DMS53 treated with DMSO at 0.1 percent for 48 hours (cell line): ENCODE measurements around the gene TP53BP1.
A peak's percentile ranks its signal among the peaks of the same experiment; 100 is the strongest.

Source experiments
- DNase-seq: peaks from one replicate; lab custom pipeline; 2025; ENCODE audit not compliant: unreplicated experiment; lab: John Stamatoyannopoulos, UW

TP53BP1 gene

GRCh38 chr15:43518197-43518761 is 25.3 kb upstream of the TP53BP1 start:
- no peak for DNase-seq

GRCh38 chr15:43517354-43518196 is 24.6 kb upstream of the TP53BP1 start, which contains the start of gene MAP1A:
TSS of gene MAP1A (plus strand) at chr15:43517608. CDS start at chr15:43521474, 3,866 bp downstream.
- no peak for DNase-seq

GRCh38 chr15:43516801-43517353 is 23.9 kb upstream of the TP53BP1 start:
- DNase-seq: no peak

- no peak for DNase-seq
Measured at GRCh38 chr15:43516185-43516584, 23.2 kb upstream of the TP53BP1 start.

- DNase-seq: no peak
Measured at GRCh38 chr15:43515741-43516140, 22.8 kb upstream of the TP53BP1 start.

GRCh38 chr15:43514241-43515057 is 21.5 kb upstream of the TP53BP1 start:
- DNase-seq: no peak

DNA sequence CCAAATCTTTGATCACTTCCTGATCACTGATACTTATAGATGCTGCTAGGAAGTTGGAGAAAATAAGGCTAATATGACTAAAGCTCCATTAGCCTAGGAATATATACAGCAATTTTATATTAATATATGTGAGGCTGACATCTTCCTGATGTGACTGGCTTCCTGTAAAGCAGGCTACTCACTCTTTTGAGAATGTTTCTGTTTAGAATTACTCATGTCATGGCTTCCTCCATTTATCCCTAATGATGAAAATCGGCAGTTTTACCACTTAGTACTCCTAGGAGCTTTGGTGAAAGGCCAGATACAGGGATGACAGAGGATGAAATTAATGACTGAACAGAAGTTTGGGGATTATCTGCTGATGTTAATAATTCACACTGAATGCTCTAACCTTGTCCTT is 20.6 kb upstream of the TP53BP1 start:
- DNase-seq: no peak

DNA sequence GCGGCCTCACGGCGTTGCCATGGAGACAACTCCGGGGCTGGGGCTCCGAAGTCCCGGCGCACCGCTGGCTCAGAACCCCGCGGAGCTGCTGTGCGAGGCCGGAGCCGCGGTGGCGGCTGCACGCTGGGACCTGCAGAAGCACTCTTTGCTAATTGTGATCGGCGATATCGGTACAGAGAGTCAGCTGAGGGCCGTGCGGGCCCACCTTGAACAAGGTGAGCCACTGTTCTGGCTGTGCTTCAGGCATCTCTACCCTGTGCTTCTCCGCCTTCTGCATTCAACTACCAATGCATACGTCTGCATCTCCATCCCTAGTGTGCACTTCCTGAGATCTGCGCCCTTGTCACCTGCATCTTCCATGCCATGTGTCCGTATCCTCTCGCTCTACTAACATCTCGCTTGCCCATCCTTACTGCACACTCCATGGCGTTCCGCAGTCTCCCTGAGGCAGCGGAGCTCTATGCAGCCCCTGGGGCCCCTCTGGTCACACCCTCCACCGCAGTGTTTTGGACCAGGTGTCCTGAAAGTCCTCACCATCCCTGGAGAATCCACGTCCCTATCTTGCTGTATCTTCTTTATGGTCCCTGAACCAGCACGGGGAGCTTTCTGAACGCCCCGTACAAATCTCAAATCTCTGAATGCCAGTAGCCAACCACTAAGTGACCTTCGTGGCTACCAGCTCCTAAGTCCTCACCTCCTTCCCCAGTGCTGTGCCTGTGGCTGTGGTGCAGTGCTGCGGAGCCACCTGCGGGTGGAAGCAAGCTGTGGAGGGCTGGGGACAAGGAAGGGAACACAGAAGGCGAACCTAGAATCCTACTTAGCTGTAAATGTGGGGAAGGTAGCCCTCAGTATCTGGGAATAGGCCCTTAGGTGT is 18.3 kb upstream of the TP53BP1 start:
- DNase-seq: peak; percentile 59

- peak; percentile 95 for DNase-seq
Measured at GRCh38 chr15:43510200-43511011, 17.4 kb upstream of the TP53BP1 start.

DNA sequence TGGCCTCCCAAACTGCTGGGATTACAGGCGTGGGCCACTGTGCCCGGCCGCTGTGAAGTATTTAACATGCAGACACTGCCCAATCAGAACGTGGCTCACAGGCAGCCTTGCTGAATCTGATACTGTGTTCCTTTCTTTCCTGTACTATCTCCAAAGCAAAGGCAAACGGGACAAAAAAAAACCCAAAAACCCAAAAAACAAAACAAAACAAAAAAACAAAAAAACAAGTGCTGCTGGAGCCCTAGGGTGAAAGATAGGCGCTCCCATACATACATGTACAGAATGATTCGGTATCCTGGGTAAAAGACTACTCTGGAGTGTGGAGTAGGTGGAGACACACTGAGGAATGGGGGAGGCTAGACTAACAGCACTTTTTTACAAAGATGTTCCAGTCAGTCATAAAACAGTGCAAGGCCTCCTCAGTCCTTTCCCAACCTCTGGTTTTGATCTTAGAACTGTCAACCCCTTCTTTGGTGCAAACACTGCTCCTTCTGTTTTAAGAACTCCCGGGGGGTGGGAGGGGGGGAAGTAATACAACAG is 16.8 kb upstream of the TP53BP1 start:
- DNase-seq: no peak

- no peak for DNase-seq
Measured at GRCh38 chr15:43508991-43509659, 16.2 kb upstream of the TP53BP1 start.

DNA sequence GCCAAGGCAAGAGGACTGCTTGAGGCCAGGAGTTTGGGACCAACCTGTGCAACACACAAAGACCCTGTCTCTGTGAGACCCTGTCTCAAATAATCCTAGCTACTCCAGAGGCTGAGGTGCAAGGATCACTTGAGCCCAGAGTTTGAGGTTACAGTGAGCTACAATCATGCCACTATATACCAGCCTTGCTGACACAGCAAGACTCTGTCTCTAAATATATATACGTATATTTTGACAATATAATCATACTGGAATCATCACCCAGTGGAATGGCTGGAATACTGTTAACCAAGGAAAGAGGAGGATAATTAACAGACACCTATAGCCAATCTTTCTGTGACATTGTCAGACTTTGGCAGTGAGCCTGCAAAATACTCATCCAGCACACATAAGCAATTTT is 15.5 kb upstream of the TP53BP1 start:
- DNase-seq: no peak

DNA sequence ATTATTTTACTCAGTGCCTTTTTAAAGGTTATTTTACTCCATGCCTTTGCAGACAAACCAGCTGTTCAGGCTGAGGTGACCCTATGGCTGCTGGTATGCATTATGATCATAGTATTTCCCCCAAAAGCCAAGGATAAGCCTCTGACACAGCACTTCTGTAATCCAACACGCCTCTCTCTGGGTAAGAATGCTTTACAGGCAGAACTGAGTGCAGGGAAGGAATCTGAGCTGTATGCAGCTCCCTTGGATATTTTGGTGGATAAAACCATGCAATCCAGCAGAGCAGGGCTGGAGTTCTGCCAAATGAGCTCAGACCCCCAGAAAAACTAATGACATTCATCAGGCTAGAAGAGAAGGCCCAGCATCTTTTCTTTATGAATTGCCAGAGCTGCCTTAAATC is 12.8 kb upstream of the TP53BP1 start:
- no peak for DNase-seq

DNA sequence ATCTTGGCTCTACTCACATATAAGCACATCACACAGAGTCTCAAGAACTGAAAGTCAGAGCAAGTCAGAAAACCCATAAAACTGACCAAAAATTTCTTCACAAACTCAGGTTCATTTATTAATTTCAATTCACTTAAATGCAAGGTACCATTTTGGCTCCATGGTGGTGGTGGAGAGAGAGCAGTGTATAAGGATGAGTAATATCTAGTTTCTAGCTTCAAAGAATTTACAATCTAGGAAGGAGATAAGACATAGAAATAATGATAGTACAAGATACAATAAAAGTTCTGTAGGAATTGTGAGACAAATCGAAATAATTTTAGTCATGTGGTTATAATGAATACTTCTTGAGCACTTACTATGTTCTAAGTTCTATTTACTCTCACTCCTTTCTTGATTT is 6.7 kb upstream of the TP53BP1 start:
- DNase-seq: no peak

DNA sequence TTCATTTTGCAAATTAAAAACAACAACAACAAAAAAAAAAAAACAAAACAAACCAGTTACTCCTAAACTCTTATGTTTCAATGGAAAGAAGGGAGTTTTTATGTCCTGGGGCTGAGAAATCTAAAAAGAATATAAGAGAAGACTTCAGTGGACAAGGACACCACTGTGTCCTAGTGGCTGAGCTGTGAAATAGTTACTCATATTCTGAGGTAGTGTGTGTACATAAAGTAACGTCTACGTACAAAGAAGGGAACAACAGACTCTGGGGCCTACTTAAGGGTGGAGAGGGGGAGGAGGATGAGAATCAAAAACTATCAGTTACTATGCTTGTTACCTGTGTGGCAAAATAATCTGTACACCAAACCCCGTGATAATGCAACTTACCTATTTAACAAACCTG is 6.0 kb upstream of the TP53BP1 start:
- DNase-seq: no peak

GRCh38 chr15:43493703-43494472 is 932 bp upstream of the TP53BP1 start:
- no peak for DNase-seq

DNA sequence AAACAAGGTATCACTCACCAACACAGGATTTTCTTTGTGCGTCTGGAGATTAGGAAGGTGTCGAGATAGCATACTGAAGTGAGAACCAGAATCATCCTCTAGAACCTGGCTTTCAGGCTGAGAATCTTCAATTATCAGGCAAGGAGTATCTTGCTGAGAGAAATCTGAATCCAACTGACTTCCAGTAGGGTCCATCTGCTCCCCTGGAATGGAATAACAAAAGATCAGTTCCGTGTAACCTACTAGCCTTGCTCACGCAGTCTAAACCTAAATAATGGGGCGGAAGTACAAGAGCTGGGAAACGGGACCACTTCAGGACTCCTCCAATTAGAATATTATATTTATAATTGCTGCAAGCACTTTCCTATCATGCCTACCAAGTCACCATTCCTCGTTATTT is 690 bp downstream of the TP53BP1 start:
- no peak for DNase-seq

DNA sequence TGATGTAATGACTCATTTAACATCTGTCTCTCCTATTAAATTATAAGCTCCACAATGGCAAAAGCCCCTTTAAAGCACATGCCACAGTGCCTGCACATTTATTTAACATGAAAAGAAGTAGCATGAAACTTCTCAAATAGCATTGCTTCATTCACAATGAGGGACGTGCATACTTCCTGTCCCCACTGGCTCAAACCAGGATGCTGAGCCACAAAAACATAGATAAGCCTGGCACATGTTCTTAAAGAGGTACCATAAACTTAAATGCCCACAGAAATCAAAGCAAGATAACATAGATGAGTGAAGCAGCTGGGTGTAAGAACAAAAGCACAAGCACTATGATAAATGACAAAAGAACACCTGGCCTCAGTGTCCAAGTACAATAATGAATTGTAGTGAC is 3.8 kb downstream of the TP53BP1 start:
- DNase-seq: no peak
